AG09319 (cell line): ENCODE data around the gene FCHO1.

Source experiments
- DNase-seq: peaks from one replicate; pipeline ENCODE4 v3.0.0-alpha.2; 2010; ENCODE audit warnings: low read depth; ENCODE audit errors: extremely low read depth
- TF ChIP-seq, protein P1 (sequence below): IDR thresholded peaks from 2 replicates; pipeline ENCODE4 v1.5.1; 2011; ENCODE audit warnings: low read depth, mild to moderate bottlenecking, inconsistent platforms, low read length, moderate library complexity

Gene FCHO1

GRCh38 chr19:17837972-17838371, 86.7 kb downstream of the FCHO1 start:
- TF ChIP-seq, protein P1, sequence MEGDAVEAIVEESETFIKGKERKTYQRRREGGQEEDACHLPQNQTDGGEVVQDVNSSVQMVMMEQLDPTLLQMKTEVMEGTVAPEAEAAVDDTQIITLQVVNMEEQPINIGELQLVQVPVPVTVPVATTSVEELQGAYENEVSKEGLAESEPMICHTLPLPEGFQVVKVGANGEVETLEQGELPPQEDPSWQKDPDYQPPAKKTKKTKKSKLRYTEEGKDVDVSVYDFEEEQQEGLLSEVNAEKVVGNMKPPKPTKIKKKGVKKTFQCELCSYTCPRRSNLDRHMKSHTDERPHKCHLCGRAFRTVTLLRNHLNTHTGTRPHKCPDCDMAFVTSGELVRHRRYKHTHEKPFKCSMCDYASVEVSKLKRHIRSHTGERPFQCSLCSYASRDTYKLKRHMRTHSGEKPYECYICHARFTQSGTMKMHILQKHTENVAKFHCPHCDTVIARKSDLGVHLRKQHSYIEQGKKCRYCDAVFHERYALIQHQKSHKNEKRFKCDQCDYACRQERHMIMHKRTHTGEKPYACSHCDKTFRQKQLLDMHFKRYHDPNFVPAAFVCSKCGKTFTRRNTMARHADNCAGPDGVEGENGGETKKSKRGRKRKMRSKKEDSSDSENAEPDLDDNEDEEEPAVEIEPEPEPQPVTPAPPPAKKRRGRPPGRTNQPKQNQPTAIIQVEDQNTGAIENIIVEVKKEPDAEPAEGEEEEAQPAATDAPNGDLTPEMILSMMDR: no peak
- DNase-seq: no peak
